Measurements from ENCODE around the gene G0S2. TPM values are rescaled to one million over a fixed set of nuclear protein-coding genes. Genes with fewer than 3 reads are reported as not detected.

The G0S2 gene
- total and polyA plus RNA-seq, 2 of the 4 experiments (the other 2 are of a cell fraction), result 0.36 to 0.53 TPM

- CTCF ChIA-PET, result no interaction called here
- TF ChIP-seq RCOR1 (IDR thresholded peaks at IDR 0.05; ENCODE audit: insufficient replicate concordance, low read length), result no peak
- no peak for TF ChIP-seq MAZ (IDR thresholded peaks at IDR 0.05; ENCODE audit: borderline replicate concordance, low read depth, low read length)
- no peak for TF ChIP-seq BHLHE40 (IDR thresholded peaks at IDR 0.05; ENCODE audit: low read depth, low read length)
- no peak for TF ChIP-seq CTCF (conservative IDR thresholded peaks at IDR 0.05; ENCODE audit: low read depth, low read length)
- no peak for TF ChIP-seq FOS (IDR thresholded peaks at IDR 0.05; ENCODE audit: low read depth, low read length)
- TF ChIP-seq CEBPB (IDR thresholded peaks at IDR 0.05; ENCODE audit: low read depth, low read length), result no peak
- no peak for TF ChIP-seq CHD1 (IDR thresholded peaks at IDR 0.05; ENCODE audit: low read depth, low read length)
- in situ Hi-C loops (cut with MboI; ENCODE audit: low sequenced_read_pairs) (no loop called here), intact Hi-C loops (cut with micrococcal nuclease) (loop anchor here (2.0 kb wide), 1 partner anchor 32 kb away; no protein-coding TSS in a partner anchor), dilution Hi-C loops (cut with HindIII; ENCODE audit: low sequenced_read_pairs, unreplicated experiment) (no loop called here)
- no peaks in the 10 kb centered on the region for H3K9me3 ChIP-seq (ENCODE audit: control insufficient read depth, insufficient read depth, low read length)
- POLR2A ChIA-PET (ENCODE audit: unreplicated experiment), result no interaction called here
- no peaks in the 10 kb centered on the region for H3K79me1 ChIP-seq (ENCODE audit: low read depth in 1 of 2, low read length in 2 of 2)
- no peaks in the 10 kb centered on the region for H3K27me3 ChIP-seq (ENCODE audit: control insufficient read depth, insufficient read depth, low read length)
- no TSS peak for BruUV-seq (replicated peaks)
- no peak overlapping the region for H3K4ac ChIP-seq (ENCODE audit: low read depth, low read length)
- H2BK15ac ChIP-seq (ENCODE audit: low read depth, low read length), result no peak overlapping the region
- no peak overlapping the region for H2BK5ac ChIP-seq (ENCODE audit: low read depth, low read length, poor library complexity, severe bottlenecking)
- H2AK5ac ChIP-seq (ENCODE audit: low read depth, low read length), result no peak overlapping the region
- H4K8ac ChIP-seq (ENCODE audit: low read depth in 2 of 2, low read length in 2 of 2), result no peak overlapping the region
- no peak overlapping the region for H3K23ac ChIP-seq (ENCODE audit: low read depth, low read length)
- ATAC-seq (ENCODE audit: low read depth), result no peak
- no peak overlapping the region for H3K4me3 ChIP-seq (ENCODE audit: insufficient read depth, low read depth, low read length)
- 100% methylated on average over 1 of the region's 3 CpGs; no CpG with 5 or more reads in 1 of the 2 experiments for WGBS, 2 experiments (ENCODE audit: extremely low coverage in 2 of 2, insufficient read length in 1 of 2)
- no peak overlapping the region for H2AK9ac ChIP-seq (replicated peaks; ENCODE audit: low read depth, low read length, poor library complexity)
- H3K56ac ChIP-seq (ENCODE audit: extremely low read depth, insufficient read depth, low read length), result no peak overlapping the region
- no peaks in the 10 kb centered on the region for H3K36me3 ChIP-seq (ENCODE audit: control insufficient read depth, insufficient read depth, low read length)
- H2BK120ac ChIP-seq (ENCODE audit: low read depth, low read length), result no peak overlapping the region
- no peak overlapping the region for H4K5ac ChIP-seq (ENCODE audit: low read depth, low read length)
- H3K27ac ChIP-seq (ENCODE audit: insufficient read depth, low read length), result no peak overlapping the region
- H4K20me1 ChIP-seq (ENCODE audit: insufficient read depth, low read length), result no peaks in the 10 kb centered on the region
- no peak for DNase-seq
- no peak overlapping the region for H3K4me2 ChIP-seq (ENCODE audit: low read depth, low read length)
- H3K18ac ChIP-seq (ENCODE audit: low read depth, low read length), result no peak overlapping the region
- H2BK20ac ChIP-seq (ENCODE audit: low read depth, low read length), result no peak overlapping the region
- no peak overlapping the region for H3K9ac ChIP-seq (ENCODE audit: low read depth, low read length)
- H3K4me1 ChIP-seq (ENCODE audit: control insufficient read depth, insufficient read depth, low read length), result no peaks in the 10 kb centered on the region
- no peak overlapping the region for H3K14ac ChIP-seq (replicated peaks; ENCODE audit: low read depth, low read length)
- H2AFZ ChIP-seq (replicated peaks; ENCODE audit: low read length, poor library complexity), result no peak overlapping the region
- H3K9me1 ChIP-seq (ENCODE audit: insufficient read depth, low read length), result no peaks in the 10 kb centered on the region
- H4K91ac ChIP-seq (ENCODE audit: insufficient read depth, low read depth, low read length), result no peak overlapping the region
These were observed 31.4 kb downstream of the G0S2 start for GRCh38 chr1:209706622-209707021.
